IMR-90 (cell line): ENCODE measurements around the gene BRF1. TPM values are rescaled to one million over a fixed set of nuclear protein-coding genes. Genes with fewer than 3 reads are reported as not detected.

Experiments
- ATAC-seq: fragments of 200-7000 bp; cut with Tn5 transposase; 2 replicates; pipeline ENCODE4 v1.9.1; 2020; ENCODE audit warnings: low read depth, mild to moderate bottlenecking, moderate library complexity
- BruUV-seq: library from RNA; stranded (reverse); fragments of 400-500 nt; replicated peaks from 2 replicates; lab custom pipeline; 2021; lab: Mats Ljungman, UMichigan
- CTCF ChIA-PET: fragments of 300-600 bp; formaldehyde crosslinking; extraction: SDS; loops from one replicate; lab custom pipeline; 2021; ENCODE audit warnings: antibody characterized with exemption; lab: Yijun Ruan, JAX
- POLR2A ChIA-PET: fragments of 300-600 bp; sonication (Branson Sonifier 250); formaldehyde crosslinking; loops from one replicate; lab custom pipeline; 2022; ENCODE audit warnings: antibody characterized with exemption; ENCODE audit not compliant: unreplicated experiment; lab: Charles Lee
- DNase-seq: peaks from one replicate; pipeline ENCODE4 v3.0.0; 2013
- H2AFZ ChIP-seq: replicated peaks from 2 replicates; pipeline ENCODE3; 2013; ENCODE audit warnings: low read length, mild to moderate bottlenecking; ENCODE audit not compliant: poor library complexity
- H2AK5ac ChIP-seq: 2 replicates; pipeline ENCODE4 v1.6.1; 2013; ENCODE audit warnings: low read depth, low read length, inconsistent platforms
- H2AK9ac ChIP-seq: replicated peaks from 2 replicates; pipeline ENCODE3; 2013; ENCODE audit warnings: mild to moderate bottlenecking, low read depth, low read length, moderate library complexity; ENCODE audit not compliant: poor library complexity
- H2BK120ac ChIP-seq: 2 replicates; pipeline ENCODE4 v1.6.1; 2013; ENCODE audit warnings: low read depth, low read length, inconsistent platforms
- H2BK15ac ChIP-seq: 3 replicates; pipeline ENCODE4 v1.6.1; 2013; ENCODE audit warnings: low read depth, low read length, inconsistent platforms
- H2BK20ac ChIP-seq: 2 replicates; pipeline ENCODE4 v1.6.1; 2013; ENCODE audit warnings: low read depth, mild to moderate bottlenecking, inconsistent platforms, low read length, moderate library complexity
- H2BK5ac ChIP-seq: 2 replicates; pipeline ENCODE4 v1.6.1; 2013; ENCODE audit warnings: mild to moderate bottlenecking, low read depth, low read length, inconsistent platforms; ENCODE audit not compliant: poor library complexity, severe bottlenecking
- H3K14ac ChIP-seq: replicated peaks from 2 replicates; pipeline ENCODE4 v1.6.1; 2013; ENCODE audit warnings: low read depth, low read length, inconsistent platforms
- H3K18ac ChIP-seq: 2 replicates; pipeline ENCODE4 v1.6.1; 2013; ENCODE audit warnings: low read depth, low read length, control low read depth
- H3K23ac ChIP-seq: 2 replicates; pipeline ENCODE4 v1.6.1; 2013; ENCODE audit warnings: low read depth, low read length, inconsistent platforms
- H3K27ac ChIP-seq: 2 replicates; pipeline ENCODE4 v1.5.1; 2013; ENCODE audit warnings: mild to moderate bottlenecking, control low read depth, low read length; ENCODE audit not compliant: insufficient read depth
- H3K27me3 ChIP-seq: 2 replicates; pipeline ENCODE4 v1.6.1; 2013; ENCODE audit warnings: low read length; ENCODE audit not compliant: control insufficient read depth, insufficient read depth
- H3K36me3 ChIP-seq: 2 replicates; pipeline ENCODE4 v1.6.1; 2013; ENCODE audit warnings: low read length, mixed read lengths; ENCODE audit not compliant: control insufficient read depth, insufficient read depth
- H3K4ac ChIP-seq: 2 replicates; pipeline ENCODE4 v1.6.1; 2013; ENCODE audit warnings: low read depth, low read length, inconsistent platforms
- H3K4me1 ChIP-seq: 2 replicates; pipeline ENCODE4 v1.6.1; 2013; ENCODE audit warnings: low read length, mixed read lengths; ENCODE audit not compliant: control insufficient read depth, insufficient read depth
- H3K4me2 ChIP-seq: 2 replicates; pipeline ENCODE4 v1.6.1; 2013; ENCODE audit warnings: low read depth, mild to moderate bottlenecking, control low read depth, low read length, moderate library complexity
- H3K4me3 ChIP-seq: 2 replicates; pipeline ENCODE4 v1.5.1; 2013; ENCODE audit warnings: low read depth, mild to moderate bottlenecking, control low read depth, low read length, moderate library complexity; ENCODE audit not compliant: insufficient read depth
- H3K56ac ChIP-seq: 2 replicates; pipeline ENCODE4 v1.6.1; 2013; ENCODE audit warnings: low read length, inconsistent platforms; ENCODE audit not compliant: insufficient read depth; ENCODE audit errors: extremely low read depth
- H3K79me1 ChIP-seq, 2 experiments: 2 replicates each; pipeline ENCODE4 v1.6.1; 2013; ENCODE audit warnings: low read length in 2 of 2, inconsistent platforms in 1 of 2, low read depth in 1 of 2
- H3K9ac ChIP-seq: 2 replicates; pipeline ENCODE4 v1.6.1; 2013; ENCODE audit warnings: low read depth, low read length, control low read depth
- H3K9me1 ChIP-seq: 2 replicates; pipeline ENCODE4 v1.6.1; 2013; ENCODE audit warnings: low read length, inconsistent platforms; ENCODE audit not compliant: insufficient read depth
- H3K9me3 ChIP-seq: 2 replicates; pipeline ENCODE4 v1.6.1; 2013; ENCODE audit warnings: low read length; ENCODE audit not compliant: control insufficient read depth, insufficient read depth
- H4K20me1 ChIP-seq: 2 replicates; pipeline ENCODE4 v1.6.1; 2013; ENCODE audit warnings: low read length, inconsistent platforms; ENCODE audit not compliant: insufficient read depth
- H4K5ac ChIP-seq: 2 replicates; pipeline ENCODE4 v1.6.1; 2013; ENCODE audit warnings: mild to moderate bottlenecking, low read depth, low read length, control low read depth
- H4K8ac ChIP-seq, 2 experiments: 2 replicates each; pipeline ENCODE4 v1.6.1; 2013; ENCODE audit warnings: low read depth in 2 of 2, low read length in 2 of 2, control low read depth in 1 of 2, inconsistent platforms in 1 of 2
- H4K91ac ChIP-seq: 2 replicates; pipeline ENCODE4 v1.6.1; 2013; ENCODE audit warnings: low read depth, low read length, inconsistent platforms; ENCODE audit not compliant: insufficient read depth
- BHLHE40 ChIP-seq: fragments of 150-350 bp; IDR thresholded peaks from 2 replicates; pipeline ENCODE4 v1.6.1; 2016; ENCODE audit warnings: mild to moderate bottlenecking, low read depth, low read length
- CEBPB ChIP-seq: IDR thresholded peaks from 2 replicates; pipeline ENCODE4 v1.6.1; 2012; ENCODE audit warnings: low read depth, low read length, improper control_type of control experiment
- CHD1 ChIP-seq: IDR thresholded peaks from 2 replicates; pipeline ENCODE4 v1.6.1; 2012; ENCODE audit warnings: low read depth, low read length, improper control_type of control experiment
- FOS ChIP-seq: fragments of 150-350 bp; IDR thresholded peaks from 2 replicates; pipeline ENCODE4 v1.6.1; 2016; ENCODE audit warnings: low read depth, low read length
- MAFK ChIP-seq: IDR thresholded peaks from 2 replicates; pipeline ENCODE4 v1.6.1; 2012; ENCODE audit warnings: low read depth, low read length, improper control_type of control experiment
- MAZ ChIP-seq: IDR thresholded peaks from 2 replicates; pipeline ENCODE4 v1.6.1; 2012; ENCODE audit warnings: low read depth, mild to moderate bottlenecking, low read length, improper control_type of control experiment, moderate library complexity, borderline replicate concordance
- MXI1 ChIP-seq: IDR thresholded peaks from 2 replicates; pipeline ENCODE4 v1.6.1; 2012; ENCODE audit warnings: low read depth, mild to moderate bottlenecking, low read length, moderate library complexity, borderline replicate concordance
- NFE2L2 ChIP-seq: fragments of 150-350 bp; IDR thresholded peaks from 2 replicates; pipeline ENCODE4 v1.6.1; 2016; ENCODE audit warnings: low read depth, mild to moderate bottlenecking, low read length
- POLR2A ChIP-seq: IDR thresholded peaks from 2 replicates; pipeline ENCODE4 v1.6.1; 2012; ENCODE audit warnings: mild to moderate bottlenecking, low read depth, low read length
- RAD21 ChIP-seq: IDR thresholded peaks from 2 replicates; pipeline ENCODE4 v1.6.1; 2012; ENCODE audit warnings: low read length, improper control_type of control experiment
- RCOR1 ChIP-seq: IDR thresholded peaks from 2 replicates; pipeline ENCODE4 v1.6.1; 2012; ENCODE audit warnings: mild to moderate bottlenecking, low read length, improper control_type of control experiment; ENCODE audit not compliant: insufficient replicate concordance
- RFX5 ChIP-seq: IDR thresholded peaks from 2 replicates; pipeline ENCODE4 v1.8.0; 2012; ENCODE audit warnings: low read depth, mild to moderate bottlenecking, low read length, moderate library complexity
- SMC3 ChIP-seq: fragments of 150-350 bp; IDR thresholded peaks from 2 replicates; pipeline ENCODE4 v1.6.1; 2016; ENCODE audit warnings: low read depth, mild to moderate bottlenecking, antibody characterized with exemption, low read length, moderate library complexity
- WGBS, 2 experiments: methylation state at CpG; one replicate each; pipeline versions ENCODE4 v1.1.5 to v1.1.7; 2013; ENCODE audit warnings: missing lambda C conversion rate in 2 of 2; ENCODE audit not compliant: insufficient read length in 1 of 2; ENCODE audit errors: extremely low coverage in 2 of 2; 5-methylcytosine and 5-hydroxymethylcytosine counted together
- dilution Hi-C: fragments of 300-500 bp; cut with HindIII; formaldehyde crosslinking; loops from one replicate; pipeline ENCODE4 v1.14.3; 2018; ENCODE audit warnings: low sequenced_read_pairs; ENCODE audit not compliant: unreplicated experiment
- in situ Hi-C: fragments of 300-500 bp; cut with MboI; formaldehyde crosslinking; loops from 3 replicates; pipeline ENCODE4 v1.14.3; 2019; ENCODE audit warnings: low sequenced_read_pairs, inconsistent platforms, mixed read lengths
- intact Hi-C: fragments of 100-400 bp; cut with micrococcal nuclease; formaldehyde crosslinking; loops from 2 replicates; pipeline ENCODE4 v1.10.0; 2022
- polyA plus RNA-seq, 3 experiments: library from polyadenylated mRNA; depleted of rRNA; stranded (reverse); fragments of >200 nt; gene quantifications; 2 replicates each; pipeline ENCODE4 v1.2.3, GENCODE V29; 2012; ENCODE audit warnings: low replicate concordance in 1 of 3
- total RNA-seq: library from RNA; depleted of rRNA; stranded (reverse); fragments of >200 nt; gene quantifications from 2 replicates; pipeline ENCODE4 v1.2.3, GENCODE V29; 2012
- TF ChIP-seq, protein P1 (sequence below): fragments of 150-350 bp; IDR thresholded peaks from 2 replicates; pipeline ENCODE4 v1.6.1; 2017; ENCODE audit warnings: mild to moderate bottlenecking, antibody characterized with exemption, low read length, low read depth
- TF ChIP-seq, protein P2 (sequence below): fragments of 150-350 bp; IDR thresholded peaks from 2 replicates; pipeline ENCODE4 v1.6.1; 2016; ENCODE audit warnings: low read depth, mild to moderate bottlenecking, low read length, moderate library complexity, borderline replicate concordance
- TF ChIP-seq, protein P3 (sequence below): conservative IDR thresholded peaks from 2 replicates; pipeline ENCODE4 v1.5.1; 2012; ENCODE audit warnings: mild to moderate bottlenecking, low read depth, low read length, improper control_type of control experiment

Gene BRF1
- total and polyA plus RNA-seq, 2 of the 4 experiments (the other 2 are of a cell fraction) = 12.4 to 16.7 TPM

DNA sequence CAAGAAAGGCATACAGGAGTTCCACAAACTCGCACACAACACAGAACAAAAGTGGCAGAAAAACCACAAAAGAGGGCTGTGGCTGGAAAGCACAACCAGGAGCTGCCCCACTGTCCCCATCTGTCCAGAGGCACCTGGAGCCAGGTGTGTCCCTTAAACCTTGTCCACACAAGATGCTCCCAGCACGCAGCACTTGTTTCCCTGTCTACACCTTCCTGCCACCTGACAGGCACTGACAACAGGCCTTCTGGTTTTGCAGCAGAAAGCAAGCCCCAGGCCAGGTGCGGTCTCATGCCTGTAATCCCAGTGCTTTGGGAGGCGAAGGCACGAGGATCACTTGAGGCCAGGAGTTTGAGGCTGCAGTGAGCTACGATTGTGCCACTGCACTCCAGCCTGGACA lies 48.9 kb downstream of the BRF1 start:
- no peak overlapping the region for H4K91ac ChIP-seq
- in situ Hi-C loops = no loop called here
- no peak overlapping the region for H2BK5ac ChIP-seq
- no peak overlapping the region for H4K5ac ChIP-seq
- TF ChIP-seq POLR2A (no peak), MXI1 (no peak), NFE2L2 (no peak), CEBPB (no peak), MAZ (no peak), CHD1 (no peak), FOS (no peak), MAFK (no peak), RAD21 (no peak), RFX5 (no peak), SMC3 (no peak), BHLHE40 (no peak), RCOR1 (no peak)
- TF ChIP-seq, protein P1, sequence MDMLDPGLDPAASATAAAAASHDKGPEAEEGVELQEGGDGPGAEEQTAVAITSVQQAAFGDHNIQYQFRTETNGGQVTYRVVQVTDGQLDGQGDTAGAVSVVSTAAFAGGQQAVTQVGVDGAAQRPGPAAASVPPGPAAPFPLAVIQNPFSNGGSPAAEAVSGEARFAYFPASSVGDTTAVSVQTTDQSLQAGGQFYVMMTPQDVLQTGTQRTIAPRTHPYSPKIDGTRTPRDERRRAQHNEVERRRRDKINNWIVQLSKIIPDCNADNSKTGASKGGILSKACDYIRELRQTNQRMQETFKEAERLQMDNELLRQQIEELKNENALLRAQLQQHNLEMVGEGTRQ = no peak
- TF ChIP-seq, protein P2, sequence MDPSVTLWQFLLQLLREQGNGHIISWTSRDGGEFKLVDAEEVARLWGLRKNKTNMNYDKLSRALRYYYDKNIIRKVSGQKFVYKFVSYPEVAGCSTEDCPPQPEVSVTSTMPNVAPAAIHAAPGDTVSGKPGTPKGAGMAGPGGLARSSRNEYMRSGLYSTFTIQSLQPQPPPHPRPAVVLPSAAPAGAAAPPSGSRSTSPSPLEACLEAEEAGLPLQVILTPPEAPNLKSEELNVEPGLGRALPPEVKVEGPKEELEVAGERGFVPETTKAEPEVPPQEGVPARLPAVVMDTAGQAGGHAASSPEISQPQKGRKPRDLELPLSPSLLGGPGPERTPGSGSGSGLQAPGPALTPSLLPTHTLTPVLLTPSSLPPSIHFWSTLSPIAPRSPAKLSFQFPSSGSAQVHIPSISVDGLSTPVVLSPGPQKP = no peak
- TF ChIP-seq, protein P3, sequence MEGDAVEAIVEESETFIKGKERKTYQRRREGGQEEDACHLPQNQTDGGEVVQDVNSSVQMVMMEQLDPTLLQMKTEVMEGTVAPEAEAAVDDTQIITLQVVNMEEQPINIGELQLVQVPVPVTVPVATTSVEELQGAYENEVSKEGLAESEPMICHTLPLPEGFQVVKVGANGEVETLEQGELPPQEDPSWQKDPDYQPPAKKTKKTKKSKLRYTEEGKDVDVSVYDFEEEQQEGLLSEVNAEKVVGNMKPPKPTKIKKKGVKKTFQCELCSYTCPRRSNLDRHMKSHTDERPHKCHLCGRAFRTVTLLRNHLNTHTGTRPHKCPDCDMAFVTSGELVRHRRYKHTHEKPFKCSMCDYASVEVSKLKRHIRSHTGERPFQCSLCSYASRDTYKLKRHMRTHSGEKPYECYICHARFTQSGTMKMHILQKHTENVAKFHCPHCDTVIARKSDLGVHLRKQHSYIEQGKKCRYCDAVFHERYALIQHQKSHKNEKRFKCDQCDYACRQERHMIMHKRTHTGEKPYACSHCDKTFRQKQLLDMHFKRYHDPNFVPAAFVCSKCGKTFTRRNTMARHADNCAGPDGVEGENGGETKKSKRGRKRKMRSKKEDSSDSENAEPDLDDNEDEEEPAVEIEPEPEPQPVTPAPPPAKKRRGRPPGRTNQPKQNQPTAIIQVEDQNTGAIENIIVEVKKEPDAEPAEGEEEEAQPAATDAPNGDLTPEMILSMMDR = no peak
- ATAC-seq (no peak), DNase-seq (no peak)
- no peak overlapping the region for H3K18ac ChIP-seq
- no peak overlapping the region for H2AK5ac ChIP-seq
- peaks cover 39% of the 10 kb centered on the region for H3K36me3 ChIP-seq
- H3K27ac ChIP-seq = no peak overlapping the region
- ChIA-PET POLR2A (no interaction called here), CTCF (no interaction called here)
- no peak overlapping the region for H3K4me2 ChIP-seq
- WGBS, 2 experiments = 95% methylated on average over 5 of the region's 6 CpGs; no CpG with 5 or more reads in 1 of the 2 experiments
- peaks cover 13% of the 10 kb centered on the region for H3K4me1 ChIP-seq
- no peak overlapping the region; the same call in 1 of the 2 replicates for H3K56ac ChIP-seq
- intact Hi-C loops = no loop called here
- no peak overlapping the region for H3K14ac ChIP-seq
- peak overlapping the region; percentile 42 for H2AK9ac ChIP-seq
- H4K8ac ChIP-seq = no peak overlapping the region
- H2AFZ ChIP-seq = no peak overlapping the region
- no peak overlapping the region for H3K9ac ChIP-seq
- no peaks in the 10 kb centered on the region for H3K27me3 ChIP-seq
- H3K9me3 ChIP-seq = no peaks in the 10 kb centered on the region
- H4K20me1 ChIP-seq = peaks cover 15% of the 10 kb centered on the region
- no peak overlapping the region for H2BK120ac ChIP-seq
- dilution Hi-C loops = no loop called here
- 0 out of 2 replicates have a peak, but pooled peaks cover 18% of the 10 kb centered on the region for H3K9me1 ChIP-seq
- H3K4me3 ChIP-seq = no peak overlapping the region
- H3K4ac ChIP-seq = no peak overlapping the region
- no peak overlapping the region for H2BK15ac ChIP-seq
- H2BK20ac ChIP-seq = no peak overlapping the region
- peaks cover 34 to 52% of the 10 kb centered on the region in 2 experiments for H3K79me1 ChIP-seq
- H3K23ac ChIP-seq = no peak overlapping the region
- no TSS peak for BruUV-seq
